GM13977 (cell line): ENCODE results near the gene NPR3.

Experiments used
- DNase-seq: peaks from one replicate; pipeline ENCODE4 v3.0.0; 2012; ENCODE audit warnings: low spot score
- CTCF ChIP-seq: IDR thresholded peaks from 2 replicates; pipeline ENCODE4 v1.5.1; 2012; ENCODE audit warnings: mild to moderate bottlenecking, control low read depth; ENCODE audit not compliant: insufficient read depth; ENCODE audit errors: extremely low read depth, missing control alignments
- in situ Hi-C: fragments of 300-500 bp; cut with MboI; formaldehyde crosslinking; loops from one replicate; pipeline ENCODE4 v1.12.0; 2022; ENCODE audit warnings: low sequenced_read_pairs, low pct_unique_long_range_greater_than_20kb, mixed read lengths, inconsistent platforms; ENCODE audit not compliant: unreplicated experiment

NPR3 gene

GRCh38 chr5:32839106-32839505, 128.0 kb downstream of the NPR3 start:
- no peak for DNase-seq
- no peak for TF ChIP-seq CTCF
- in situ Hi-C loops: no loop called here

GRCh38 chr5:32840606-32841005, 129.5 kb downstream of the NPR3 start:
- in situ Hi-C loops: no loop called here
- no peak for TF ChIP-seq CTCF
- DNase-seq: no peak
